HG03175 (cell line): ENCODE data around the gene BTBD9.

Experiments used
- ATAC-seq: cut with Tn5 transposase; IDR thresholded peaks from one replicate; pipeline ENCODE4 v1.9.1; 2021; ENCODE audit warnings: mild to moderate bottlenecking, moderate library complexity; ENCODE audit not compliant: unreplicated experiment

Gene BTBD9

GRCh38 chr6:38172739-38173410 lies 466.9 kb downstream of the BTBD9 start:
- ATAC-seq: no peak

GRCh38 chr6:38171997-38172738 lies 467.6 kb downstream of the BTBD9 start:
- no peak for ATAC-seq

GRCh38 chr6:38170666-38171355 lies 468.9 kb downstream of the BTBD9 start:
- no peak for ATAC-seq

- no peak for ATAC-seq
Measured at GRCh38 chr6:38169977-38170526, 469.7 kb downstream of the BTBD9 start.

- ATAC-seq: no peak
Measured at GRCh38 chr6:38169221-38169976, 470.3 kb downstream of the BTBD9 start.

- no peak for ATAC-seq
Measured at GRCh38 chr6:38168699-38169098, 471.0 kb downstream of the BTBD9 start.

GRCh38 chr6:38168126-38168525 lies 471.6 kb downstream of the BTBD9 start:
- no peak for ATAC-seq

- no peak for ATAC-seq
Measured at GRCh38 chr6:38167598-38167997, 472.1 kb downstream of the BTBD9 start.

GRCh38 chr6:38166411-38167240 lies 473.1 kb downstream of the BTBD9 start:
- ATAC-seq: no peak

- no peak for ATAC-seq
Measured at GRCh38 chr6:38164671-38165108, 475.0 kb downstream of the BTBD9 start.

- ATAC-seq: no peak
Measured at GRCh38 chr6:38164131-38164481, 475.6 kb downstream of the BTBD9 start.

GRCh38 chr6:38163186-38164130 lies 476.3 kb downstream of the BTBD9 start:
- no peak for ATAC-seq

GRCh38 chr6:38162493-38163185 lies 477.1 kb downstream of the BTBD9 start:
- no peak for ATAC-seq

GRCh38 chr6:38161754-38162492 lies 477.8 kb downstream of the BTBD9 start:
- no peak for ATAC-seq

GRCh38 chr6:38161331-38161730 lies 478.4 kb downstream of the BTBD9 start:
- ATAC-seq: no peak

- ATAC-seq: no peak
Measured at GRCh38 chr6:38160831-38161230, 478.9 kb downstream of the BTBD9 start.

- no peak for ATAC-seq
Measured at GRCh38 chr6:38159596-38159995, 480.1 kb downstream of the BTBD9 start.
